ENCODE results near the gene OR4F15. TPM values are rescaled to one million over a fixed set of nuclear protein-coding genes. Genes with fewer than 3 reads are reported as not detected.

OR4F15 gene
- total and polyA plus RNA-seq, 2 of the 13 experiments (the other 11 are each of a cell fraction or from before 2014, with no cell fraction given), result not detected

GRCh38 chr15:101772921-101773320 lies 39.1 kb upstream of the OR4F15 start (continued):
- TF ChIP-seq ZNF569 (CRISPR knock-in tag; IDR thresholded peaks at IDR 0.05; ENCODE audit: borderline replicate concordance) (no peak), SYNCRIP (IDR thresholded peaks at IDR 0.05; ENCODE audit: insufficient read depth, low read depth, low read length) (no peak), SRSF9 (IDR thresholded peaks at IDR 0.05; ENCODE audit: borderline replicate concordance, insufficient read depth, low read depth, low read length, poor library complexity, severe bottlenecking) (no peak), CSRNP1 (CRISPR knock-in tag; IDR thresholded peaks at IDR 0.05) (no peak), PCBP1 (IDR thresholded peaks at IDR 0.05; ENCODE audit: borderline replicate concordance, low read depth, low read length) (no peak), FOSL2 (CRISPR knock-in tag; IDR thresholded peaks at IDR 0.05) (no peak)
- TF ChIP-seq, protein P1, sequence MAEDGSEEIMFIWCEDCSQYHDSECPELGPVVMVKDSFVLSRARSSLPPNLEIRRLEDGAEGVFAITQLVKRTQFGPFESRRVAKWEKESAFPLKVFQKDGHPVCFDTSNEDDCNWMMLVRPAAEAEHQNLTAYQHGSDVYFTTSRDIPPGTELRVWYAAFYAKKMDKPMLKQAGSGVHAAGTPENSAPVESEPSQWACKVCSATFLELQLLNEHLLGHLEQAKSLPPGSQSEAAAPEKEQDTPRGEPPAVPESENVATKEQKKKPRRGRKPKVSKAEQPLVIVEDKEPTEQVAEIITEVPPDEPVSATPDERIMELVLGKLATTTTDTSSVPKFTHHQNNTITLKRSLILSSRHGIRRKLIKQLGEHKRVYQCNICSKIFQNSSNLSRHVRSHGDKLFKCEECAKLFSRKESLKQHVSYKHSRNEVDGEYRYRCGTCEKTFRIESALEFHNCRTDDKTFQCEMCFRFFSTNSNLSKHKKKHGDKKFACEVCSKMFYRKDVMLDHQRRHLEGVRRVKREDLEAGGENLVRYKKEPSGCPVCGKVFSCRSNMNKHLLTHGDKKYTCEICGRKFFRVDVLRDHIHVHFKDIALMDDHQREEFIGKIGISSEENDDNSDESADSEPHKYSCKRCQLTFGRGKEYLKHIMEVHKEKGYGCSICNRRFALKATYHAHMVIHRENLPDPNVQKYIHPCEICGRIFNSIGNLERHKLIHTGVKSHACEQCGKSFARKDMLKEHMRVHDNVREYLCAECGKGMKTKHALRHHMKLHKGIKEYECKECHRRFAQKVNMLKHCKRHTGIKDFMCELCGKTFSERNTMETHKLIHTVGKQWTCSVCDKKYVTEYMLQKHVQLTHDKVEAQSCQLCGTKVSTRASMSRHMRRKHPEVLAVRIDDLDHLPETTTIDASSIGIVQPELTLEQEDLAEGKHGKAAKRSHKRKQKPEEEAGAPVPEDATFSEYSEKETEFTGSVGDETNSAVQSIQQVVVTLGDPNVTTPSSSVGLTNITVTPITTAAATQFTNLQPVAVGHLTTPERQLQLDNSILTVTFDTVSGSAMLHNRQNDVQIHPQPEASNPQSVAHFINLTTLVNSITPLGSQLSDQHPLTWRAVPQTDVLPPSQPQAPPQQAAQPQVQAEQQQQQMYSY (CRISPR knock-in tag; IDR thresholded peaks at IDR 0.05), result no peak

All from HepG2 (cell line).